Measurements from ENCODE around the gene LYPD5. TPM values are rescaled to one million over a fixed set of nuclear protein-coding genes. Genes with fewer than 3 reads are reported as not detected.
"Not testable (repeated sequence)": the region's sequence is repeated elsewhere in the genome, so short reads cannot be mapped to it uniquely, and the experiment has no call there.

The LYPD5 gene
- total and polyA plus RNA-seq, 5 donors from 2014 or later, result 0.60 TPM; not detected in 4

DNA sequence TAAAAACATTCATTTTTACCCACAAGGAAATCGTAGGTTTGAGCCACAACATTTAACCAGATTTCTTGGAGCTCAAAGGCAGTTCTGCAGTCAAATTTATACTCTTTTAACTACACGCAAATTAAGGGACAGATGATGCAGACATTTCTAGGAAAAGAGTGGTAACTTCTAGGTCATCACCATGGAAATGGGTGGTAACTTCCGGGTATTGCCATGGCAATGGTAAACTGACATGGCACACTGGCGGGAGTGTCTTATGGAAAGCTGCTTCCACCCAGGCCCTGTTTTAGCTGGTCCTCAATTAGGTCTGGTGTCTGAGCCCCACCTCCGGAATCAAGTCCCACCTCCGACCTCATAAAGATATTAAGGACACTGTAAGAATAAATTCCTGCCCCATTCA, 10.4 kb upstream of the LYPD5 start:
- Histone ChIP-seq H3K4me3 (ENCODE audit: low read depth, low read length) (no peak overlapping the region), H3K9me3 (ENCODE audit: control insufficient read depth in 2 of 2, low read length in 2 of 2) (no peaks in the 10 kb centered on the region), H3K4me1 (ENCODE audit: control insufficient read depth, insufficient read depth, low read length, poor library complexity, severe bottlenecking) (no peaks in the 10 kb centered on the region), H3K36me3 (ENCODE audit: control insufficient read depth, insufficient read depth, low read length) (no peaks in the 10 kb centered on the region), H3K27me3 (ENCODE audit: control insufficient read depth, insufficient read depth, low read length) (no peaks in the 10 kb centered on the region), H3K27ac (ENCODE audit: insufficient read depth, low read length, poor library complexity, severe bottlenecking) (no peak overlapping the region)
- ATAC-seq (ENCODE audit: low read depth in 2 of 2) (no peak), DNase-seq (no peak)
- Mint-ChIP-seq H3K36me3 (no peaks in the 10 kb centered on the region), H3K27me3 (peaks cover 25% of the 10 kb centered on the region), H3K4me1 (peaks cover 0 to 7% (median 0%) of the 10 kb centered on the region in 4 donors), H3K27ac (no peak overlapping the region), H3K4me3 (no peak overlapping the region), H3K9me3 (peaks cover 0 to 3% (median 0%) of the 10 kb centered on the region in 7 donors)

DNA sequence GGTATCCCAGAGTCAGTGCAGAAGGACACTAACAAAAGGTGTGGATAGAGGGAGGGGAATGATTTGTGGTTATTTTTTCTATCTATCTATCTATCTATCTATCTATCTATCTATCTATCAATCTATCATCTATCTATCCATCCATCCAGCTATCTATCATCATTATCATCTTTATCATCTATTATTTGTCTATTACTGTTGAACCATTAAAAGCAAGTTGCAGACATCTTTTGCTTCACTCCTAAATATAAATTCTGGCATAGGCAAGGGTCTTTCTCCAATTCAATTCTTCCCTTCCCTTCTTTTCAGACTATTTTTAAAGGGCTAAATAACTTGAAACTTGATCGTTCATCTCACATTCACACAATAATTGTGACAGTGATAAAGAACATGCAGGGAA, 10.0 kb upstream of the LYPD5 start:
- H3K27ac Mint-ChIP-seq, result no peak overlapping the region
- no peak for ATAC-seq (ENCODE audit: low read depth in 2 of 2)
- no peaks in the 10 kb centered on the region for H3K36me3 Mint-ChIP-seq

DNA sequence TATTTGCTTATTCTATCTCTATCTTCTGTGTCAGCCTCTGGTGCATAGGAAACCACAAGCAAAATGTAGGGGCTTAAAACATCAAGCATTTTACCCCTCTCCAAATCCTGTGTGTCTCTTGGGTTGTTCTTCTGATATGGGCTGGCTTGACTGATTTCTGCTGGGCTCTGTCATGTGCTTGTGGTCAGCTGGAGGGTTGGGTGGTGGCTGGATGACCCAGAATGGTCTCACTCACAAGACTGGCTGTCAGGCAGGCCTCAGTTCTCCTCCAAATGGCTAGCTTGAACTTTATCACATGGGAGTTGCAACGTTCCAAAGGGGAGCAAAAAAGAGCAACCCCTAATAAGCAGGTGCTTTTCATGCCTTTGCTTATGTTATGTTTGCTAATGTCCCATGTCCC, 9.6 kb upstream of the LYPD5 start:
- Mint-ChIP-seq H3K4me1 (peaks cover 0 to 7% (median 0%) of the 10 kb centered on the region in 4 donors), H3K9me3 (peaks cover 0 to 3% (median 0%) of the 10 kb centered on the region in 7 donors), H3K27ac (no peak overlapping the region), H3K36me3 (no peaks in the 10 kb centered on the region), H3K4me3 (no peak overlapping the region), H3K27me3 (peaks cover 31% of the 10 kb centered on the region)
- no peaks in the 10 kb centered on the region for H3K36me3 ChIP-seq (ENCODE audit: control insufficient read depth, insufficient read depth, low read length)
- H3K27ac ChIP-seq (ENCODE audit: insufficient read depth, low read length, poor library complexity, severe bottlenecking), result no peak overlapping the region
- no peak overlapping the region for H3K4me3 ChIP-seq (ENCODE audit: low read depth, low read length)
- H3K27me3 ChIP-seq (ENCODE audit: control insufficient read depth, insufficient read depth, low read length), result no peaks in the 10 kb centered on the region
- ATAC-seq (ENCODE audit: low read depth in 2 of 2), result no peak
- no peak for DNase-seq
- no peaks in the 10 kb centered on the region for H3K4me1 ChIP-seq (ENCODE audit: control insufficient read depth, insufficient read depth, low read length, poor library complexity, severe bottlenecking)
- H3K9me3 ChIP-seq (ENCODE audit: control insufficient read depth in 2 of 2, low read length in 2 of 2), result no peaks in the 10 kb centered on the region

More for the DNA sequence above, 10.0 kb upstream of the LYPD5 start:
- Mint-ChIP-seq H3K9me3 (peaks cover 0 to 3% (median 0%) of the 10 kb centered on the region in 7 donors), H3K4me3 (no peak overlapping the region), H3K4me1 (peaks cover 0 to 7% (median 0%) of the 10 kb centered on the region in 4 donors), H3K27me3 (peaks cover 26% of the 10 kb centered on the region)
- no peak overlapping the region for H3K4me3 ChIP-seq (ENCODE audit: low read depth, low read length)
- no peak overlapping the region for H3K27ac ChIP-seq (ENCODE audit: insufficient read depth, low read length, poor library complexity, severe bottlenecking)
- H3K27me3 ChIP-seq (ENCODE audit: control insufficient read depth, insufficient read depth, low read length), result no peaks in the 10 kb centered on the region
- H3K4me1 ChIP-seq (ENCODE audit: control insufficient read depth, insufficient read depth, low read length, poor library complexity, severe bottlenecking), result no peaks in the 10 kb centered on the region
- H3K9me3 ChIP-seq (ENCODE audit: control insufficient read depth in 2 of 2, low read length in 2 of 2), result no peaks in the 10 kb centered on the region
- H3K36me3 ChIP-seq (ENCODE audit: control insufficient read depth, insufficient read depth, low read length), result no peaks in the 10 kb centered on the region
- DNase-seq, result no peak

DNA sequence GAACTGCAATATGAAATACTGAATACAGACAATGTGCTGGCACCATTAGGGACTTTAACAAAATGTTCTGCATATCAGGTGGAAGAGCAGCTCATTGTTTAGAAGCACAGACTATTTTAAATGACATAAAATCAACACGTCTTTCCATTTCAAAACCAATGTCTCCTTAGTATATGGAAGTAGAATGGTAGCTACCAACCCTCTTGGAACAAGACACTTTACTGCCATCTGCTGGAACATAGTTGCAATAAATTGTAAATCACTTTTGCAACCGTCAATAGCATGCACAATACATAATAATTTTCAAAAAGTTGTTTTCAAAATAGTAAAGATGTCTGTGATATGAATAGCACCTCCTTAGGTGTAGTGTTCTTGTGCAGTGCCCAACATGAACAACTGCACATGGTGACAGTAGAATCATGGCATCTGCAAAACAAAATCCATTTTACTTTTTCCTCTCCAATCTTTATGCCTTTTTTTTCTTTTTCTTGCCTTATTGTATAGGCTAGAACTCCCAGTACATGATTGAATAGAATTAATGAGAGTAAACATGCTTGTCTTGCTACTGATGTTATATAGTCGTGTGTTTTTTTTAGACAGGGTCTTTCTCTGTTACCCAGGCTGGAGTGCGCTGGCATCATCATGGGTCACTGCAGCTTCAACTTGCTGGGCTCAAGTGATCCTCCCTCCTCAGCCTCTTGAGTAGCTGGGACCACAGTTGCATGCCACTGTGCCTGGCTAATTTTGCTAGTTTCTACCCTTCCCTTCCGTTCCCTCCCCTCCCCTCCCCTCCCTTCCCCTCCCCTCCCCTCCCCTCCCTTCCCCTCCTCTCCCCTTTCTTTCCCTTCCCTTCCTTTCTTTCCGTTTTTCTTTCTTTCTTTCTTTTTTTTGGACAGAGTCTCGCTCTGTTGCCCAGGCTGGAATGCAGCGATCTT, 7.8 kb upstream of the LYPD5 start:
- no peaks in the 10 kb centered on the region for H3K9me3 ChIP-seq (ENCODE audit: control insufficient read depth in 2 of 2, low read length in 2 of 2)
- peaks cover 0 to 7% (median 0%) of the 10 kb centered on the region in 4 donors for H3K4me1 Mint-ChIP-seq
- H3K9me3 Mint-ChIP-seq, result peaks cover 0 to 3% (median 0%) of the 10 kb centered on the region in 7 donors
- DNase-seq (peak in 2 of 3 donors; percentile 53 to 70), ATAC-seq (ENCODE audit: low read depth in 2 of 2) (peak in 1 of 2 donors; percentile 60)
- H3K27ac ChIP-seq (ENCODE audit: insufficient read depth, low read length, poor library complexity, severe bottlenecking), result no peak overlapping the region
- H3K36me3 Mint-ChIP-seq, result no peaks in the 10 kb centered on the region
- H3K4me3 Mint-ChIP-seq, result no peak overlapping the region
- H3K27me3 Mint-ChIP-seq, result peaks cover 41% of the 10 kb centered on the region
- no peaks in the 10 kb centered on the region for H3K27me3 ChIP-seq (ENCODE audit: control insufficient read depth, insufficient read depth, low read length)
- no peaks in the 10 kb centered on the region for H3K36me3 ChIP-seq (ENCODE audit: control insufficient read depth, insufficient read depth, low read length)
- no peaks in the 10 kb centered on the region for H3K4me1 ChIP-seq (ENCODE audit: control insufficient read depth, insufficient read depth, low read length, poor library complexity, severe bottlenecking)
- no peak overlapping the region for H3K27ac Mint-ChIP-seq
- no peak overlapping the region for H3K4me3 ChIP-seq (ENCODE audit: low read depth, low read length)

DNA sequence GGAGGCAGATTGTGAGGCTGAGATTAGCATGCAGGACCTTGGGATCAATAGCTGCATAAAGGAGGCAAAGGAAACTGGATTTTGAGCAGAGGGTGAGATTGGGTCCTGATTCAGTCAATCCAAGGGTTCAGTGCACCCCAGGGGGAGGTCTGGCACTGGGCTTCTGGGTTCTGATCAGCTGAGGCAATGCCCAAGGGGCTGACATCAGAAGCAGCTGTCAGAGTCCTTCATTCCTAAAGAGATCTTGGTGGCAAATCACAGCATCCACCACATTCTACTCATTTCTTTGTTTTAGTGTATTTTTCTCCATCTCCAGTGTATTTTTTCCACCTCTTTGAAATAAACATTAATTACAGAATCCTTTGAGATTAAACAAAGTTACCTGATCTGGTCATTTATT, 5.4 kb upstream of the LYPD5 start:
- Histone ChIP-seq H3K27ac (ENCODE audit: insufficient read depth, low read length, poor library complexity, severe bottlenecking) (no peak overlapping the region), H3K9me3 (ENCODE audit: control insufficient read depth in 2 of 2, low read length in 2 of 2) (no peaks in the 10 kb centered on the region), H3K4me1 (ENCODE audit: control insufficient read depth, insufficient read depth, low read length, poor library complexity, severe bottlenecking) (no peaks in the 10 kb centered on the region), H3K27me3 (ENCODE audit: control insufficient read depth, insufficient read depth, low read length) (no peaks in the 10 kb centered on the region), H3K36me3 (ENCODE audit: control insufficient read depth, insufficient read depth, low read length) (no peaks in the 10 kb centered on the region), H3K4me3 (ENCODE audit: low read depth, low read length) (no peak overlapping the region)
- Mint-ChIP-seq H3K4me3 (no peak overlapping the region), H3K36me3 (no peaks in the 10 kb centered on the region), H3K9me3 (peaks cover 0 to 3% (median 0%) of the 10 kb centered on the region in 7 donors), H3K4me1 (peaks cover 0 to 7% (median 0%) of the 10 kb centered on the region in 4 donors), H3K27ac (no peak overlapping the region), H3K27me3 (peaks cover 45% of the 10 kb centered on the region)
- DNase-seq (no peak), ATAC-seq (ENCODE audit: low read depth in 2 of 2) (no peak)

DNA sequence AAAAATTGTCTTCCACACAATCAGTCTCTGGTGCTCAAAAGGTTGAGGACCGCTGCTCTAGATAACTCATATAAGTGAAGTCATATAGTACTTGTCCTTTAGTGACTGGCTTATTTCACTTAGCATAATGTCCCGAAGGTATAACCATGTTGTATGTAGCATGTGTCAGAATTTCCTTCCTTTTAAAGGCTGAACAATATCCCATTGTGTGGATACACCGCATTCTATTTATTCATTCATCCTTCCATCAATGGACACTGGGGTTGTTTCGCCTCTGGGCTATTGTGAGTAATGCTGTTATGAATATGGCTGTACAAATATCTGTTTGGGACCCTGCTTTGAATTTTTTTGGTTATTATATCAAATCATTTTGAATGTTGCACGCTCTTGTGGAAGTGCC, 4.6 kb upstream of the LYPD5 start:
- Histone ChIP-seq H3K4me1 (ENCODE audit: control insufficient read depth, insufficient read depth, low read length, poor library complexity, severe bottlenecking) (no peaks in the 10 kb centered on the region), H3K27me3 (ENCODE audit: control insufficient read depth, insufficient read depth, low read length) (no peaks in the 10 kb centered on the region), H3K36me3 (ENCODE audit: control insufficient read depth, insufficient read depth, low read length) (no peaks in the 10 kb centered on the region), H3K9me3 (ENCODE audit: control insufficient read depth in 2 of 2, low read length in 2 of 2) (no peaks in the 10 kb centered on the region), H3K4me3 (ENCODE audit: low read depth, low read length) (no peak overlapping the region), H3K27ac (ENCODE audit: insufficient read depth, low read length, poor library complexity, severe bottlenecking) (no peak overlapping the region)
- Mint-ChIP-seq H3K4me1 (peaks cover 0 to 7% (median 0%) of the 10 kb centered on the region in 4 donors), H3K4me3 (no peak overlapping the region), H3K9me3 (peaks cover 0 to 3% (median 0%) of the 10 kb centered on the region in 7 donors), H3K36me3 (no peaks in the 10 kb centered on the region), H3K27me3 (peaks cover 39% of the 10 kb centered on the region), H3K27ac (no peak overlapping the region)
- ATAC-seq (ENCODE audit: low read depth in 2 of 2) (no peak), DNase-seq (no peak)

GRCh38 chr19:43806401-43806800, 4.2 kb upstream of the LYPD5 start:
- H3K4me1 Mint-ChIP-seq; H3K4me1 ChIP-seq (ENCODE audit: control insufficient read depth, insufficient read depth, low read length, poor library complexity, severe bottlenecking); H3K4me3 ChIP-seq (ENCODE audit: low read depth, low read length); ATAC-seq (ENCODE audit: low read depth in 2 of 2); H3K9me3 Mint-ChIP-seq; H3K9me3 ChIP-seq (ENCODE audit: control insufficient read depth in 2 of 2, low read length in 2 of 2); H3K27ac Mint-ChIP-seq; H3K27ac ChIP-seq (ENCODE audit: insufficient read depth, low read length, poor library complexity, severe bottlenecking); H3K36me3 ChIP-seq (ENCODE audit: control insufficient read depth, insufficient read depth, low read length); H3K27me3 ChIP-seq (ENCODE audit: control insufficient read depth, insufficient read depth, low read length); H3K4me3 Mint-ChIP-seq; H3K36me3 Mint-ChIP-seq; DNase-seq: not testable (repeated sequence)
- H3K27me3 Mint-ChIP-seq, result peaks cover 36% of the 10 kb centered on the region

Data from CD4-positive, CD25-positive, alpha-beta regulatory T cell (primary cell).